K562 (cell line): ENCODE results near the gene KCNC3. TPM values are rescaled to one million over a fixed set of nuclear protein-coding genes. Genes with fewer than 3 reads are reported as not detected.

Experiments used
- CHAMP1 ChIP-seq: fragments of 450-650 bp; IDR thresholded peaks from 2 replicates; pipeline ENCODE4 v1.6.1; 2016; ENCODE audit warnings: mild to moderate bottlenecking
- CXXC5 ChIP-seq: fragments of 250-450 bp; sonication (Bioruptor Pico); IDR thresholded peaks from 2 replicates; pipeline ENCODE4 v1.8.0; 2022; ENCODE audit warnings: inconsistent platforms, mild to moderate bottlenecking, moderate library complexity
- DMBX1 ChIP-seq: fragments of 250-450 bp; sonication (Bioruptor Pico); IDR thresholded peaks from 2 replicates; pipeline ENCODE4 v1.8.0; 2022; ENCODE audit warnings: inconsistent platforms, mild to moderate bottlenecking, moderate library complexity, borderline replicate concordance
- DPF2 ChIP-seq: fragments of 450-650 bp; IDR thresholded peaks from 2 replicates; pipeline ENCODE4 v1.6.1; 2016
- ZBTB9 ChIP-seq: fragments of 450-650 bp; formaldehyde crosslinking; IDR thresholded peaks from 2 replicates; pipeline ENCODE4 v1.4.0; 2020; ENCODE audit warnings: mild to moderate bottlenecking, moderate library complexity
- ZNF277 ChIP-seq: fragments of 250-450 bp; sonication (Bioruptor Pico); IDR thresholded peaks from 2 replicates; pipeline ENCODE4 v1.8.0; 2022; ENCODE audit warnings: inconsistent platforms, mild to moderate bottlenecking, moderate library complexity, borderline replicate concordance
- polyA plus RNA-seq, 8 experiments: library from polyadenylated mRNA; depleted of rRNA in 4 of 8; stranded (reverse) in 5 of 8; unstranded in 3 of 8; fragments of >200 nt; fragmentation: Nextera tagmentation in 2 of 8; fragmentation: Illumina TruSeq in 1 of 8; extraction: Ambion mirVana in 2 of 8; extraction: Trizol in 1 of 8; gene quantifications; 2 replicates each; pipeline versions ENCODE4 v1.2.1 to v1.2.3, GENCODE V29; 2011 to 2014; ENCODE audit warnings: inconsistent platforms in 1 of 8, missing spikeins in 1 of 8
- total RNA-seq, 7 experiments: library from RNA; depleted of rRNA in 6 of 7; stranded (reverse); fragments of >200 nt in 6 of 7; fragmentation: Illumina TruSeq in 2 of 7; extraction: Trizol in 2 of 7; gene quantifications; 2 replicates each; pipeline versions ENCODE4 v1.2.1 to v1.2.3, GENCODE V29; 2011 to 2021; ENCODE audit warnings: low replicate concordance in 1 of 7
- TF ChIP-seq, protein P1 (sequence below): fragments of 200-600 bp; sonication (generic); IDR thresholded peaks from one replicate; pipeline ENCODE4 v1.6.1; 2012; ENCODE audit warnings: mild to moderate bottlenecking, low read depth, low read length, inconsistent platforms

Gene KCNC3
- total and polyA plus RNA-seq, 9 of the 15 experiments (the other 6 are each of a cell fraction or from before 2014, with no cell fraction given) = 0.03 to 26.2 (median 2.0) TPM

DNA sequence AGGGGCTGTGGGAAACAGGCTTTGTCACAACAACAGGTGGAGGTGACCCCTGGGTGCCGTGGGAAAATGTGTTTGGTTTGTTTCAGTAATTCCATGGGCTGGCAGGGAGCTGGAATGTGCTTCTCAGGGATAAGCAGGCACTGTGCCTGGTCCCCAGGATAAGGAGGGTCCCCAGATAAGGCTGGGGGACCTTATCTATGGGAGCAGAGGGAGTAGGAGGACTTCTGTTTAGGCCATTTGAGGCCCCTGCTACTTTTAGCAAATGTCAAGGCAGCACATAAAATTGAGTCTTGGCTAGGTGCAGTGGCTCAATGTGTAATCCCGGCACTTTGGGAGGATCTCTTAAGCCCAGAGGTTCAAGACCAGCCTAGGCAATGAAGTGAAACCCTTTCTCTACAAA lies 59.5 kb downstream of the KCNC3 start (continued):
- TF ChIP-seq, protein P1, sequence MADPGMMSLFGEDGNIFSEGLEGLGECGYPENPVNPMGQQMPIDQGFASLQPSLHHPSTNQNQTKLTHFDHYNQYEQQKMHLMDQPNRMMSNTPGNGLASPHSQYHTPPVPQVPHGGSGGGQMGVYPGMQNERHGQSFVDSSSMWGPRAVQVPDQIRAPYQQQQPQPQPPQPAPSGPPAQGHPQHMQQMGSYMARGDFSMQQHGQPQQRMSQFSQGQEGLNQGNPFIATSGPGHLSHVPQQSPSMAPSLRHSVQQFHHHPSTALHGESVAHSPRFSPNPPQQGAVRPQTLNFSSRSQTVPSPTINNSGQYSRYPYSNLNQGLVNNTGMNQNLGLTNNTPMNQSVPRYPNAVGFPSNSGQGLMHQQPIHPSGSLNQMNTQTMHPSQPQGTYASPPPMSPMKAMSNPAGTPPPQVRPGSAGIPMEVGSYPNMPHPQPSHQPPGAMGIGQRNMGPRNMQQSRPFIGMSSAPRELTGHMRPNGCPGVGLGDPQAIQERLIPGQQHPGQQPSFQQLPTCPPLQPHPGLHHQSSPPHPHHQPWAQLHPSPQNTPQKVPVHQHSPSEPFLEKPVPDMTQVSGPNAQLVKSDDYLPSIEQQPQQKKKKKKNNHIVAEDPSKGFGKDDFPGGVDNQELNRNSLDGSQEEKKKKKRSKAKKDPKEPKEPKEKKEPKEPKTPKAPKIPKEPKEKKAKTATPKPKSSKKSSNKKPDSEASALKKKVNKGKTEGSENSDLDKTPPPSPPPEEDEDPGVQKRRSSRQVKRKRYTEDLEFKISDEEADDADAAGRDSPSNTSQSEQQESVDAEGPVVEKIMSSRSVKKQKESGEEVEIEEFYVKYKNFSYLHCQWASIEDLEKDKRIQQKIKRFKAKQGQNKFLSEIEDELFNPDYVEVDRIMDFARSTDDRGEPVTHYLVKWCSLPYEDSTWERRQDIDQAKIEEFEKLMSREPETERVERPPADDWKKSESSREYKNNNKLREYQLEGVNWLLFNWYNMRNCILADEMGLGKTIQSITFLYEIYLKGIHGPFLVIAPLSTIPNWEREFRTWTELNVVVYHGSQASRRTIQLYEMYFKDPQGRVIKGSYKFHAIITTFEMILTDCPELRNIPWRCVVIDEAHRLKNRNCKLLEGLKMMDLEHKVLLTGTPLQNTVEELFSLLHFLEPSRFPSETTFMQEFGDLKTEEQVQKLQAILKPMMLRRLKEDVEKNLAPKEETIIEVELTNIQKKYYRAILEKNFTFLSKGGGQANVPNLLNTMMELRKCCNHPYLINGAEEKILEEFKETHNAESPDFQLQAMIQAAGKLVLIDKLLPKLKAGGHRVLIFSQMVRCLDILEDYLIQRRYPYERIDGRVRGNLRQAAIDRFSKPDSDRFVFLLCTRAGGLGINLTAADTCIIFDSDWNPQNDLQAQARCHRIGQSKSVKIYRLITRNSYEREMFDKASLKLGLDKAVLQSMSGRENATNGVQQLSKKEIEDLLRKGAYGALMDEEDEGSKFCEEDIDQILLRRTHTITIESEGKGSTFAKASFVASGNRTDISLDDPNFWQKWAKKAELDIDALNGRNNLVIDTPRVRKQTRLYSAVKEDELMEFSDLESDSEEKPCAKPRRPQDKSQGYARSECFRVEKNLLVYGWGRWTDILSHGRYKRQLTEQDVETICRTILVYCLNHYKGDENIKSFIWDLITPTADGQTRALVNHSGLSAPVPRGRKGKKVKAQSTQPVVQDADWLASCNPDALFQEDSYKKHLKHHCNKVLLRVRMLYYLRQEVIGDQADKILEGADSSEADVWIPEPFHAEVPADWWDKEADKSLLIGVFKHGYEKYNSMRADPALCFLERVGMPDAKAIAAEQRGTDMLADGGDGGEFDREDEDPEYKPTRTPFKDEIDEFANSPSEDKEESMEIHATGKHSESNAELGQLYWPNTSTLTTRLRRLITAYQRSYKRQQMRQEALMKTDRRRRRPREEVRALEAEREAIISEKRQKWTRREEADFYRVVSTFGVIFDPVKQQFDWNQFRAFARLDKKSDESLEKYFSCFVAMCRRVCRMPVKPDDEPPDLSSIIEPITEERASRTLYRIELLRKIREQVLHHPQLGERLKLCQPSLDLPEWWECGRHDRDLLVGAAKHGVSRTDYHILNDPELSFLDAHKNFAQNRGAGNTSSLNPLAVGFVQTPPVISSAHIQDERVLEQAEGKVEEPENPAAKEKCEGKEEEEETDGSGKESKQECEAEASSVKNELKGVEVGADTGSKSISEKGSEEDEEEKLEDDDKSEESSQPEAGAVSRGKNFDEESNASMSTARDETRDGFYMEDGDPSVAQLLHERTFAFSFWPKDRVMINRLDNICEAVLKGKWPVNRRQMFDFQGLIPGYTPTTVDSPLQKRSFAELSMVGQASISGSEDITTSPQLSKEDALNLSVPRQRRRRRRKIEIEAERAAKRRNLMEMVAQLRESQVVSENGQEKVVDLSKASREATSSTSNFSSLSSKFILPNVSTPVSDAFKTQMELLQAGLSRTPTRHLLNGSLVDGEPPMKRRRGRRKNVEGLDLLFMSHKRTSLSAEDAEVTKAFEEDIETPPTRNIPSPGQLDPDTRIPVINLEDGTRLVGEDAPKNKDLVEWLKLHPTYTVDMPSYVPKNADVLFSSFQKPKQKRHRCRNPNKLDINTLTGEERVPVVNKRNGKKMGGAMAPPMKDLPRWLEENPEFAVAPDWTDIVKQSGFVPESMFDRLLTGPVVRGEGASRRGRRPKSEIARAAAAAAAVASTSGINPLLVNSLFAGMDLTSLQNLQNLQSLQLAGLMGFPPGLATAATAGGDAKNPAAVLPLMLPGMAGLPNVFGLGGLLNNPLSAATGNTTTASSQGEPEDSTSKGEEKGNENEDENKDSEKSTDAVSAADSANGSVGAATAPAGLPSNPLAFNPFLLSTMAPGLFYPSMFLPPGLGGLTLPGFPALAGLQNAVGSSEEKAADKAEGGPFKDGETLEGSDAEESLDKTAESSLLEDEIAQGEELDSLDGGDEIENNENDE = no peak
- TF ChIP-seq ZNF277 (CRISPR knock-in tag) (no peak), DMBX1 (CRISPR knock-in tag) (peak; percentile 80), CHAMP1 (peak; percentile 87; the same call in 1 of the 2 replicates), DPF2 (peak; percentile 97), ZBTB9 (CRISPR knock-in tag) (0 out of 2 replicates have a peak, but pooled peaks have one; percentile 55), CXXC5 (peak; percentile 63)
